K562 (cell line): Measurements from ENCODE around the gene GPD2. TPM values are rescaled to one million over a fixed set of nuclear protein-coding genes. Genes with fewer than 3 reads are reported as not detected.

Experiments used
- ATAC-seq: fragments of 200-7000 bp; cut with Tn5 transposase; 3 replicates; pipeline ENCODE4 v1.9.1; 2020; ENCODE audit warnings: moderate library complexity
- BruUV-seq: library from RNA; stranded (reverse); fragments of 400-500 nt; replicated peaks from 2 replicates; lab custom pipeline; 2021; lab: Mats Ljungman, UMichigan
- CTCF ChIA-PET: fragments of 300-600 bp; formaldehyde crosslinking; extraction: SDS; loops from one replicate; lab custom pipeline; 2021; ENCODE audit warnings: low intra/inter-chr PET ratio; lab: Yijun Ruan, JAX
- POLR2A ChIA-PET: fragments of 300-600, 350-650 bp; sonication (Branson Sonifier 250); formaldehyde crosslinking; extraction: SDS; loops from one replicate; lab custom pipeline; 2021; ENCODE audit warnings: antibody characterized with exemption, inconsistent platforms; lab: Yijun Ruan, JAX
- DNase-seq, 4 experiments: peaks; one replicate each; pipeline versions ENCODE4 v3.0.0 to v3.0.0-alpha.2; 2011 to 2018; ENCODE audit warnings: low spot score in 3 of 4, mixed read lengths in 3 of 4; ENCODE audit errors: extremely low read depth in 1 of 4
- FAIRE-seq: peaks from 2 replicates; lab custom pipeline; 2011; peaks lifted over from hg19 to GRCh38; lab: Jason Lieb, UNC
- H2AFZ ChIP-seq: 2 replicates; pipeline ENCODE4 v1.6.0; 2011; ENCODE audit warnings: low read depth, low read length, control low read depth, inconsistent platforms
- H3K27ac ChIP-seq: fragments of 200-600 bp; 3 replicates; pipeline ENCODE4 v1.8.0; 2011; ENCODE audit warnings: low read depth, mild to moderate bottlenecking, control low read depth, inconsistent platforms, low read length, moderate library complexity, mixed read lengths; ENCODE audit errors: extremely low read depth
- H3K27me3 ChIP-seq, 2 experiments: fragments of 300-600 bp in 1 of 2; 2 replicates in 1 of 2; 3 replicates in 1 of 2; pipeline versions ENCODE4 v1.6.0 to v1.8.0; 2011; ENCODE audit warnings: inconsistent platforms in 2 of 2, low read length in 2 of 2, mild to moderate bottlenecking in 1 of 2, mixed read lengths in 1 of 2, moderate library complexity in 1 of 2; ENCODE audit not compliant: control insufficient read depth in 2 of 2, insufficient read depth in 2 of 2
- H3K36me3 ChIP-seq: fragments of 300-600 bp; 3 replicates; pipeline ENCODE4 v1.8.0; 2011; ENCODE audit warnings: mild to moderate bottlenecking, low read length, inconsistent platforms; ENCODE audit not compliant: control insufficient read depth, insufficient read depth
- H3K4me1 ChIP-seq, 2 experiments: fragments of 200-600 bp in 1 of 2; replicated peaks in 1 of 2; 2 replicates in 1 of 2; 3 replicates in 1 of 2; pipeline versions ENCODE4 v1.5.1 to v1.8.0; 2011; ENCODE audit warnings: inconsistent platforms in 2 of 2, low read length in 2 of 2, mild to moderate bottlenecking in 1 of 2, mixed read lengths in 1 of 2, moderate library complexity in 1 of 2; ENCODE audit not compliant: control insufficient read depth in 2 of 2, insufficient read depth in 2 of 2
- H3K4me2 ChIP-seq: 2 replicates; pipeline ENCODE4 v1.6.1; 2011; ENCODE audit warnings: low read length, control low read depth, inconsistent platforms, mixed read lengths; ENCODE audit not compliant: insufficient read depth
- H3K4me3 ChIP-seq: fragments of 200-600 bp; sonication (generic), shearing (Covaris generic); 2 replicates; pipeline ENCODE4 v1.5.1; 2016; ENCODE audit warnings: control low read depth, inconsistent platforms
- H3K79me2 ChIP-seq: fragments of 200-600 bp; 3 replicates; pipeline ENCODE4 v1.8.0; 2011; ENCODE audit warnings: low read length, inconsistent platforms; ENCODE audit not compliant: control insufficient read depth, insufficient read depth
- H3K9ac ChIP-seq, 2 experiments: 2 replicates each; pipeline versions ENCODE4 v1.6.0 to v1.6.1; 2011; ENCODE audit warnings: low read depth in 2 of 2, low read length in 2 of 2, control low read depth in 1 of 2, inconsistent platforms in 1 of 2, mild to moderate bottlenecking in 1 of 2, mixed read lengths in 1 of 2; ENCODE audit not compliant: insufficient read depth in 1 of 2
- H3K9me1 ChIP-seq: one replicate; pipeline ENCODE4 v1.6.0; 2011; ENCODE audit warnings: inconsistent platforms, mild to moderate bottlenecking, low read length, moderate library complexity; ENCODE audit not compliant: control insufficient read depth, insufficient read depth
- H3K9me3 ChIP-seq: replicated peaks from 2 replicates; pipeline ENCODE4 v1.5.1; 2011; ENCODE audit warnings: low read depth, low read length, inconsistent platforms; ENCODE audit not compliant: control insufficient read depth, insufficient read depth
- H4K20me1 ChIP-seq: replicated peaks from 2 replicates; pipeline ENCODE4 v1.6.1; 2011; ENCODE audit warnings: low read length, inconsistent platforms, mixed read lengths; ENCODE audit not compliant: control insufficient read depth, insufficient read depth
- BDP1 ChIP-seq: IDR thresholded peaks from 3 replicates; pipeline ENCODE4 v1.6.1; 2011; ENCODE audit not compliant: insufficient read length, insufficient read depth
- CREBBP ChIP-seq: IDR thresholded peaks from one replicate; pipeline ENCODE4 v1.6.1; 2012; ENCODE audit warnings: low read depth, mild to moderate bottlenecking, control low read depth, inconsistent platforms, low read length
- E2F3 ChIP-seq: fragments of 250-450 bp; sonication (Bioruptor Pico); IDR thresholded peaks from 2 replicates; pipeline ENCODE4 v1.4.0; 2020; ENCODE audit warnings: mild to moderate bottlenecking
- PHB ChIP-seq: fragments of 250-450 bp; sonication (Bioruptor Pico); IDR thresholded peaks from 2 replicates; pipeline ENCODE4 v1.5.0; 2021
- POLR2G ChIP-seq: fragments of 200-400 bp; formaldehyde crosslinking; IDR thresholded peaks from 2 replicates; pipeline ENCODE4 v1.6.1; 2017; ENCODE audit warnings: low read depth, mild to moderate bottlenecking, antibody characterized with exemption, low read length, moderate library complexity
- TAL1 ChIP-seq: fragments of 450-650 bp; IDR thresholded peaks from 2 replicates; pipeline ENCODE4 v1.6.1; 2016; ENCODE audit warnings: mild to moderate bottlenecking
- WGBS: fragments of 100-300 bp; shearing (Covaris generic); methylation state at CpG from one replicate; pipeline ENCODE4 v1.1.6; 2016; ENCODE audit warnings: low coverage, mixed read lengths; ENCODE audit not compliant: insufficient coverage; ENCODE audit errors: missing lambda C conversion rate; 5-methylcytosine and 5-hydroxymethylcytosine counted together
- in situ Hi-C: fragments of 300-500 bp; cut with MboI; formaldehyde crosslinking; loops from 4 replicates; pipeline ENCODE4 v1.15.0; 2018; ENCODE audit warnings: inconsistent platforms, mixed read lengths
- intact Hi-C: fragments of 100-400 bp; cut with micrococcal nuclease; formaldehyde crosslinking; loops from 2 replicates; pipeline ENCODE4 v1.14.2; 2022
- polyA plus RNA-seq, 8 experiments: library from polyadenylated mRNA; depleted of rRNA in 4 of 8; stranded (reverse) in 5 of 8; unstranded in 3 of 8; fragments of >200 nt; fragmentation: Nextera tagmentation in 2 of 8; fragmentation: Illumina TruSeq in 1 of 8; extraction: Ambion mirVana in 2 of 8; extraction: Trizol in 1 of 8; gene quantifications; 2 replicates each; pipeline versions ENCODE4 v1.2.1 to v1.2.3, GENCODE V29; 2011 to 2014; ENCODE audit warnings: inconsistent platforms in 1 of 8, missing spikeins in 1 of 8
- total RNA-seq, 7 experiments: library from RNA; depleted of rRNA in 6 of 7; stranded (reverse); fragments of >200 nt in 6 of 7; fragmentation: Illumina TruSeq in 2 of 7; extraction: Trizol in 2 of 7; gene quantifications; 2 replicates each; pipeline versions ENCODE4 v1.2.1 to v1.2.3, GENCODE V29; 2011 to 2021; ENCODE audit warnings: low replicate concordance in 1 of 7
- TF ChIP-seq, protein P1 (sequence below), 2 experiments: fragments of 150-350 bp in 1 of 2; IDR thresholded peaks; 2 replicates each; pipeline ENCODE4 v1.6.1; 2012 to 2016; ENCODE audit warnings: low read depth in 2 of 2, low read length in 2 of 2, mild to moderate bottlenecking in 1 of 2, moderate library complexity in 1 of 2
- TF ChIP-seq, protein P2 (sequence below): IDR thresholded peaks from 2 replicates; pipeline ENCODE4 v1.6.1; 2011; ENCODE audit warnings: borderline replicate concordance, low read depth, mild to moderate bottlenecking, moderate library complexity, low read length; ENCODE audit not compliant: insufficient read depth, poor library complexity, severe bottlenecking

The GPD2 gene
- total and polyA plus RNA-seq, 9 of the 15 experiments (the other 6 are each of a cell fraction or from before 2014, with no cell fraction given): 5.2 to 39.2 (median 19.0) TPM

DNA sequence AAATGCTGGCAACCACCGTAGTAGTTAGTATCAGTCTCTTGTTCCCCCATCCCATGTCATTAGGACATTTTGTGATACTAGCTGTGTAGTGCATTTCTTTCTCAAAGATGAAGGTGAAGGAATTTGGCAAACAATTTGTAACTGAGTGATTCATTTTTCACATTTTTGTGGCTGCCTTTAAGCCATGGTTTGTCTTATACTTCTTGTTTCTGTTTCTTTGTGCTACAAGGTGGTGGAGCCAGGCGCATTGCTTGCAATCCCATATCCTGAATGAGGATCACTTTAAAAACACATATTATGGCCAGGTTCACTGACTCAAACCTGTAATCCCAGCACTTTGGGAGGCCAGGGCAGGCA is 40.6 kb downstream of the GPD2 start:
- Histone ChIP-seq H3K36me3 (0 out of 3 replicates have a peak, but pooled peaks cover 3% of the 10 kb centered on the region), H3K9me3 (no peaks in the 10 kb centered on the region), H3K79me2 (no peaks in the 10 kb centered on the region; the same call in 2 of the 3 replicates), H3K9me1 (no peaks in the 10 kb centered on the region), H3K4me2 (no peak overlapping the region), H3K27ac (no peak overlapping the region), H3K27me3 (no peaks in the 10 kb centered on the region), H3K4me1 (peaks cover 0 to 10% of the 10 kb centered on the region in 2 experiments; a peak in 2 of 5 replicates), H3K4me3 (no peak overlapping the region), H2AFZ (no peak overlapping the region), H4K20me1 (no peaks in the 10 kb centered on the region), H3K9ac (no peak overlapping the region)
- ATAC-seq (no peak), DNase-seq (no peak), FAIRE-seq (no peak)
- BruUV-seq: no TSS peak
- in situ Hi-C loops (no loop called here), intact Hi-C loops (no loop called here)
- no peak for TF ChIP-seq E2F3
- TF ChIP-seq TAL1: no peak
- no peak for TF ChIP-seq CREBBP
- no peak for TF ChIP-seq PHB (CRISPR knock-in tag)
- no peak for TF ChIP-seq POLR2G
- WGBS: 49% methylated on average over 2 of the region's 2 CpGs
- CTCF ChIA-PET: no interaction called here
- POLR2A ChIA-PET: no interaction called here

GRCh38 chr2:156480376-156480775 is 44.2 kb downstream of the GPD2 start:
- FAIRE-seq (no peak), ATAC-seq (no peak), DNase-seq (no peak)
- intact Hi-C loops: no loop called here
- in situ Hi-C loops: no loop called here
- Histone ChIP-seq H3K9me1 (no peaks in the 10 kb centered on the region), H3K4me2 (no peak overlapping the region), H3K27ac (no peak overlapping the region), H3K9ac (no peak overlapping the region), H4K20me1 (no peaks in the 10 kb centered on the region), H3K4me3 (no peak overlapping the region), H3K79me2 (no peaks in the 10 kb centered on the region), H3K36me3 (0 out of 3 replicates have a peak, but pooled peaks cover 3% of the 10 kb centered on the region), H2AFZ (no peak overlapping the region), H3K4me1 (no peaks in the 10 kb centered on the region), H3K9me3 (no peaks in the 10 kb centered on the region), H3K27me3 (no peaks in the 10 kb centered on the region)
- no TSS peak for BruUV-seq
- ChIA-PET CTCF (no interaction called here), POLR2A (interaction anchor here (0.6 to 1.3 kb wide), 3 partner anchors 10 to 279 kb away, joined by 4 to 5 read pairs (median 4); no protein-coding TSS in a partner anchor)
- WGBS: 36% methylated on average over 5 of the region's 5 CpGs
- TF ChIP-seq, protein P1, sequence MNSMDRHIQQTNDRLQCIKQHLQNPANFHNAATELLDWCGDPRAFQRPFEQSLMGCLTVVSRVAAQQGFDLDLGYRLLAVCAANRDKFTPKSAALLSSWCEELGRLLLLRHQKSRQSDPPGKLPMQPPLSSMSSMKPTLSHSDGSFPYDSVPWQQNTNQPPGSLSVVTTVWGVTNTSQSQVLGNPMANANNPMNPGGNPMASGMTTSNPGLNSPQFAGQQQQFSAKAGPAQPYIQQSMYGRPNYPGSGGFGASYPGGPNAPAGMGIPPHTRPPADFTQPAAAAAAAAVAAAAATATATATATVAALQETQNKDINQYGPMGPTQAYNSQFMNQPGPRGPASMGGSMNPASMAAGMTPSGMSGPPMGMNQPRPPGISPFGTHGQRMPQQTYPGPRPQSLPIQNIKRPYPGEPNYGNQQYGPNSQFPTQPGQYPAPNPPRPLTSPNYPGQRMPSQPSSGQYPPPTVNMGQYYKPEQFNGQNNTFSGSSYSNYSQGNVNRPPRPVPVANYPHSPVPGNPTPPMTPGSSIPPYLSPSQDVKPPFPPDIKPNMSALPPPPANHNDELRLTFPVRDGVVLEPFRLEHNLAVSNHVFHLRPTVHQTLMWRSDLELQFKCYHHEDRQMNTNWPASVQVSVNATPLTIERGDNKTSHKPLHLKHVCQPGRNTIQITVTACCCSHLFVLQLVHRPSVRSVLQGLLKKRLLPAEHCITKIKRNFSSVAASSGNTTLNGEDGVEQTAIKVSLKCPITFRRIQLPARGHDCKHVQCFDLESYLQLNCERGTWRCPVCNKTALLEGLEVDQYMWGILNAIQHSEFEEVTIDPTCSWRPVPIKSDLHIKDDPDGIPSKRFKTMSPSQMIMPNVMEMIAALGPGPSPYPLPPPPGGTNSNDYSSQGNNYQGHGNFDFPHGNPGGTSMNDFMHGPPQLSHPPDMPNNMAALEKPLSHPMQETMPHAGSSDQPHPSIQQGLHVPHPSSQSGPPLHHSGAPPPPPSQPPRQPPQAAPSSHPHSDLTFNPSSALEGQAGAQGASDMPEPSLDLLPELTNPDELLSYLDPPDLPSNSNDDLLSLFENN (IDR thresholded peaks at IDR 0.05; ENCODE audit: low read depth in 2 of 2, low read length in 2 of 2): no peak
- no peak for TF ChIP-seq BDP1
- TF ChIP-seq, protein P2, sequence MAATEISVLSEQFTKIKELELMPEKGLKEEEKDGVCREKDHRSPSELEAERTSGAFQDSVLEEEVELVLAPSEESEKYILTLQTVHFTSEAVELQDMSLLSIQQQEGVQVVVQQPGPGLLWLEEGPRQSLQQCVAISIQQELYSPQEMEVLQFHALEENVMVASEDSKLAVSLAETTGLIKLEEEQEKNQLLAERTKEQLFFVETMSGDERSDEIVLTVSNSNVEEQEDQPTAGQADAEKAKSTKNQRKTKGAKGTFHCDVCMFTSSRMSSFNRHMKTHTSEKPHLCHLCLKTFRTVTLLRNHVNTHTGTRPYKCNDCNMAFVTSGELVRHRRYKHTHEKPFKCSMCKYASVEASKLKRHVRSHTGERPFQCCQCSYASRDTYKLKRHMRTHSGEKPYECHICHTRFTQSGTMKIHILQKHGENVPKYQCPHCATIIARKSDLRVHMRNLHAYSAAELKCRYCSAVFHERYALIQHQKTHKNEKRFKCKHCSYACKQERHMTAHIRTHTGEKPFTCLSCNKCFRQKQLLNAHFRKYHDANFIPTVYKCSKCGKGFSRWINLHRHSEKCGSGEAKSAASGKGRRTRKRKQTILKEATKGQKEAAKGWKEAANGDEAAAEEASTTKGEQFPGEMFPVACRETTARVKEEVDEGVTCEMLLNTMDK: no peak
